GM19193 (cell line): Measurements from ENCODE around the gene KRTAP25-1.

Experiments used
- POLR2A ChIP-seq: IDR thresholded peaks from 4 replicates; pipeline ENCODE4 v1.6.1; 2011; ENCODE audit not compliant: insufficient read depth, insufficient read length; ENCODE audit errors: extremely low read depth

The KRTAP25-1 gene, protein sequence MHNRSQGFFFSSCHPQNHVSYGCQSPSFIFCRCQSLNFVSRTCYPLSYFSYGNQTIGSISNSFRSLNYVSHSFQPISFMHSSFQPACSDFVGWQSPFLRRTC

GRCh38 chr21:30289215-30289614 lies at the start of gene KRTAP25-1:
TSS of gene KRTAP25-1 (minus strand) at chr21:30289514. CDS start at chr21:30289490, 24 bp downstream.
- TF ChIP-seq POLR2A = no peak

DNA sequence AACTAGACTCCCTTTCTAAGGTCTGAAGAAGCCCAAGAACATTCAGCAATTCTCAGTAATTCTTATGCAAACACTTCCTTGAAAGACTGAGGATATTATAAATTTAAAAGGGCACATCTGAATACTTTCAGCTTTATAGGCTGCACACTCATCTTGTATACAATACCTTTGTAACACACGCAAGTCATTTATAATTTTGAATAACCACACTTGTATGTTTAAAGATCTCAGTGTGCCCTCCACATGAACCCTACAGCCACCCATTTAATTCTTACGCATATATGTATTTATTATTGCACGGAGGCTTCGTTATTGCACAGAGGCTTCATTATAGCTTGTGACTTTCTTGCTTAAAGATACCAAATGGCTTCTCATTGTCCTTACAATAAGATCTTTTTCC lies 49.4 kb upstream of the KRTAP25-1 start:
- TF ChIP-seq POLR2A = no peak

DNA sequence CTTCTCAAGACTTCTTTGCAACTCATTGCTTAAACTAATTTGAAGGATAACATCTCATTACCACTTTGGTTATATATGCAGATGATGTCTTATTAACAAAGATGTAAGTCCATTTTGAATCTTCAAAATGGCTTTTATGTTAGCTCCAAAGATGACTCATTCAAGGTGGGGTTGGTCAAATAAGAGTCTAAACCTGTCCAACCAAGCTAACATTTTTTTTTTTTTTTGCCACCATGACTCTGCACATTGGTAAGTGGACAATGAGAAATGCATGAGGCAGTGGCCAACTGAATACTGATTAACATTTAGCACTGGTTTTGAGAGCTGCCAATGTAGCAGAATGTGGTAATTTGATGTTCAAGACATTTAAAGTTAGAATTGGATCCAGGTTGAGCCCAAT lies 48.5 kb upstream of the KRTAP25-1 start:
- TF ChIP-seq POLR2A = no peak

DNA sequence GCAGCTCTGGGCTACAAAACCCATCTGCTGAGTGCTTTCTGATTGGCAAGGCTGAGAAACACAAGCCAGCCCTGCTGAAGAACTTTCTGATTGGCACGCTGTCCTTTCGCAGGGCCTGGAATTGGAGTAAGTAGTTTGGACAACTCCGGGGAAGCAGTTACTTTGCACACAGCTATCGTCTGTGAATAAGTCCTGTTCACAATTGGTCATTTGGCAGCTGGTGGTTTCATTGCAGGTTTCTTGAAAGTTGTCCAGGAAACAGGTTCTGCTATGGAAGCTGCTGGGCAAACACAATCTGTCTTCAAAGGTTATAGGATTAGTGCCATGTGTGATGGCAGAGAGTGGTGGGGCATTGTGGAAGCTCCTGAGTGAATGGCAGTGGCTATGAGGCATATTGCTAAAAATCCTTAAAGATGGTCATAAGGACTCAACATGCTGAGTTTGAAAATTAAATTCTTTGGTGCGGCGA lies 48.0 kb upstream of the KRTAP25-1 start, which contains the start of gene KRTAP27-1:
Gene KRTAP27-1, minus strand, starts transcription at position 419 of the 469 bp plus-strand sequence. Its CDS starts 26 bp downstream, at position 393.
- no peak for TF ChIP-seq POLR2A

GRCh38 chr21:30336596-30336995 lies 47.3 kb upstream of the KRTAP25-1 start:
- TF ChIP-seq POLR2A = no peak

- no peak for TF ChIP-seq POLR2A
Observed at GRCh38 chr21:30333736-30334135, 44.4 kb upstream of the KRTAP25-1 start.

GRCh38 chr21:30332681-30333080 lies 43.4 kb upstream of the KRTAP25-1 start:
- no peak for TF ChIP-seq POLR2A

DNA sequence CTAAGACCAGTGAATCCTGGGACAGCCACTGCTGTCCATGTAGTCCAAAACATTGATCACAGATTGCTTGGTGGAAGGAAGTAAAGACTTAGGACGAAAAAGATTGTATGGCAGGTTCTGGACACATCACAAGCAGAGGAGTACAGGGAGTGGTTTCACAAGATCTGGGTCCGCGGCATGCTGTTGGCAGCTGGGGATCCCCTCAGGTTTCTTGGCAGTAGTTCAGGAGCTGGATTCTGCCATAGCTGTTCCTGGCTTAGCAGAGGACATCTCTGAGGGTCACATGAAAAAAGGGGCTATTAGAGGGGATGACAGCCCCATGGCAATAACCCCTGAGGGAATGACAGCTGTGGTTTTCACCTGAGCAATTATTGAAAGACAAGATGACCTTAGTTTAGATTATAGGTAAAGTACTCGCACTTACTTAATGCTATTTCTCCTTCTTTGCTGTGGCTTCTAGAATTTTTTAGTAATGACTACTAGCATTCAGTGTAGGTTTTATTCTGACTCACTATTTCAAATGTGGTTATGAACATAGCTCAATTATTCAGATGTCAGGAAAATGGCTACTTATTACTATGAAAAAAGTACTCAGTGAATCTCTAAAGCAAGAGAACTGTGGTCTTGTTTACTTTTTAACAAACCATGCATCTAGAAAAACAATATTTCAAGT lies 40.0 kb upstream of the KRTAP25-1 start:
- TF ChIP-seq POLR2A = no peak

- TF ChIP-seq POLR2A = no peak
Observed at GRCh38 chr21:30326390-30326789, 37.1 kb upstream of the KRTAP25-1 start.

GRCh38 chr21:30320215-30320614 lies 30.9 kb upstream of the KRTAP25-1 start, which contains the start of gene KRTAP26-1:
TSS of gene KRTAP26-1 (minus strand) at chr21:30320315. CDS start at chr21:30320035, 280 bp downstream.
- TF ChIP-seq POLR2A = no peak

DNA sequence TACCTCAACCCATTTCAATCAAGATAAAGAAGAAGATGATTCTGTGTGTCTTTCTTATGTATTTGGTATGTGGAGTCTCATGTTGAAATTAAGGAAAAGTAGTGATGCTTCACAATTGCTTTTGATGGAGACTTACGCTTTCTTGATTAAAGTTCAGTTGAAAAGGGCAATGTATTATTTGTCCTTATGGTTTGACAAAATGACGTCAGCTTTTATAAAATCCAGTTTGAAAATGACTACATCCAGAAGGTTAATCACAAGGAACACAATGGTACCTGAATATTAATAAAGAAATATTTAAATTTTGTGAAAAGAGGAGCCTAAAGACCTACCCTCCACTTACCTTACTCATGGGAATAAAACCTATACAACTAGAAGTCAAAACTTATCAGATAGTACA lies 26.4 kb upstream of the KRTAP25-1 start:
- TF ChIP-seq POLR2A = no peak

DNA sequence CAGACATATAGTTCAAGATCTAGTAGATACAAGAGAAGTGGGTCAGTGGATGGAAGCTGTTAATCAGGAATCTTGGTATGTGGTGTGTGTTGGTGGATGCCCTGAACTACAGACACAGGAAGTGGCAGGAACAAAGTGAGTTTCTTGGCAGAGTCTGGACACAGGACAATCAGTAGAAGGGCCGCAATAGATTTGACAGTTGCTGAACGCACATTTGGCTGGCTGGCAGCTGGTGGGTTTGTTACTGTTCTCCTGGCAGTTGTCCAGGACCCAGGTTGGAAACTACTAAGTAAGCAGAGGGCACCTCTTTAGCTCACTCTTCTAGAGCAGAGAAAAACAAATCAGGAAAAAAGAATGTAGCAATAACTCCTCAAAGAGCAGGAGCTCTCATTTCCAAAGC lies 17.6 kb upstream of the KRTAP25-1 start:
- TF ChIP-seq POLR2A = no peak

GRCh38 chr21:30305136-30305535 lies 15.8 kb upstream of the KRTAP25-1 start:
- no peak for TF ChIP-seq POLR2A

GRCh38 chr21:30282850-30283249 lies 6.5 kb downstream of the KRTAP25-1 start, which contains the start of gene KRTAP24-1:
TSS of gene KRTAP24-1 (minus strand) at chr21:30282950. CDS start at chr21:30282932, 18 bp downstream.
- no peak for TF ChIP-seq POLR2A

- no peak for TF ChIP-seq POLR2A
Observed at GRCh38 chr21:30271611-30272010, 17.7 kb downstream of the KRTAP25-1 start.

GRCh38 chr21:30271156-30271555 lies 18.2 kb downstream of the KRTAP25-1 start:
- no peak for TF ChIP-seq POLR2A
